ENCODE results near the gene EIF1B. TPM values are rescaled to one million over a fixed set of nuclear protein-coding genes. Genes with fewer than 3 reads are reported as not detected.
"Not testable (repeated sequence)": the region's sequence is repeated elsewhere in the genome, so short reads cannot be mapped to it uniquely, and the experiment has no call there.

Gene EIF1B
- total RNA-seq, result 11.9 and 13.4 TPM in 2 replicates

GRCh38 chr3:40309418-40309924, at the start of gene EIF1B:
EIF1B (plus strand) TSS chr3:40309707; CDS start chr3:40309942, 235 bp downstream.
- DNase-seq (ENCODE audit: low read depth in 2 of 2), result peak; percentile 92 to 97

- DNase-seq (ENCODE audit: low read depth in 2 of 2), result no peak
Observed at GRCh38 chr3:40262331-40262730, 47.2 kb upstream of the EIF1B start.

GRCh38 chr3:40264451-40264850, 45.1 kb upstream of the EIF1B start:
- DNase-seq (ENCODE audit: low read depth in 2 of 2), result no peak

DNA sequence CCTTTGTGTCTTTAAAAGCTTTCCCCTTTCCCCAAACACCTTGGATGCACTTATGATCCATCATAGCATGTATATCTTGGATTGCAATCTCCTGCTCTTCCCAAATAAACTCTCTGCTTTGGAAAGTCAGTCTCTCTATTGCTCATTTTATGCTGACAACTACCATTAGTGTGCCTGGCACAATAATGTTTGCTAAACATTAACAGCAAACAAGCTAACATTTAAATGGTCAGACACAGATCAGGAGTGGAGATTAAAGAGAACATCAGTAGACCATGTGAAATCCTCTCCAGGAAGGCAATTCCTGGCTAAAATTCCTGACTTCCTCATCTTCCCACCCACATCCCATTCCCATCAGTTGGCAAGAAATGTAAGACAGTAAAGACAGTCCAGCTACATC, 44.3 kb upstream of the EIF1B start:
- DNase-seq (ENCODE audit: low read depth in 2 of 2), result no peak

DNA sequence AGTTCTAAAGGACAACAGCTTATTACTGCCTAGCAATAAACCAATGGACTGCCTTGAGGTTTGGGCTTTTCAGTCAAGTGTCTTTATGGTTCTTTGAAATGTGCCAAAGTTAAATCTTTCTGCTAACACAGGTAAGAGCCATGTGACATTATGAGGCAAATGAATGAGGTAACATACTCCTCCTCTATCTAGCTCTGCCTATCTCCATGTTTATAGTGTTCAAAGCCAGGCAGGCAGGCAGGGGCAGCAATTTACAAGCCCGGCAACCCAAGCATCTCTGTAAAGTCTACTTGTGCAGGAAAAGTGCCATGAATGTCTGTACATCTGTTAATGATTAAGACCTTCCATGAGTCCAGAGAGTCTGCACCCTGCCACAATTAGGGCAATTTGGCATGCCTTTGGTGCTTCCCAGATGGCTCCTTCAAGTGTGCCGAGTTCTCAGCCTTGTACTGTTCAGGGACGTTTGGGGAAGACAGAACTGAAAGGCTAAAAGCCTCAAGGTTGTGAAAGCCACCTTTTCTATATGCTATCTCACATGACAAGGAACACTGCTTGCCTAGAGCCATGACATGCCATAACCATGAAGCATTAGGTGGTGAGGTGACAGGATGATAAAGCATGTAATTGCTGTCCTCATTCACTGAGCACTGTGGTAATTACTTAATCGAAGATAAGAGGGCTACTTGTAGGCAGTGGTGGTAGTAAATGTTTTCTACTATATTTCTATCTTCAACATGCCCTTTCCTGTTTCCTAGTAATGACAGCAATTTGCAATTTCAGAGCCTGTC, 41.4 kb upstream of the EIF1B start:
- no peak for DNase-seq (ENCODE audit: low read depth in 2 of 2)

GRCh38 chr3:40268802-40269524, 40.5 kb upstream of the EIF1B start:
- DNase-seq (ENCODE audit: low read depth in 2 of 2), result no peak

DNA sequence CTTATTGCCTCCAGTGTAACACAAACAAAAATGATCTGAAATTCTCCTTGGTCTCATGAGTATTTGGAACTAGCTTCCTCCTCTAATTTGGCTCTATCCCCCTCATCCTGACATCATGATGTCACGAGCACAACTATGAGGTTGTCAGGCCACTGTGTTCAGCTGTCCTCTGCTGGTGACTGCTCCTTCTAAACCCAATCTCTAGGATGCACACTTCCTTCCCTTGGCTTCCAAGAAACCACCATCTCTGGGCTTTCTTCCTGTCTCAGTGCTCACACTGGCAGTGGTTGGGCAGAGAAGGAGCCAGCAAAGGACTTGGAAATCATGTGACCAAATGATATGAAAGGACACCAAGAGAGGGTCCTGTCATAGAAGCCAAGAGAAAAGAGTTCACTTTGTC, 30.7 kb upstream of the EIF1B start:
- no peak for DNase-seq (ENCODE audit: low read depth in 2 of 2)

DNA sequence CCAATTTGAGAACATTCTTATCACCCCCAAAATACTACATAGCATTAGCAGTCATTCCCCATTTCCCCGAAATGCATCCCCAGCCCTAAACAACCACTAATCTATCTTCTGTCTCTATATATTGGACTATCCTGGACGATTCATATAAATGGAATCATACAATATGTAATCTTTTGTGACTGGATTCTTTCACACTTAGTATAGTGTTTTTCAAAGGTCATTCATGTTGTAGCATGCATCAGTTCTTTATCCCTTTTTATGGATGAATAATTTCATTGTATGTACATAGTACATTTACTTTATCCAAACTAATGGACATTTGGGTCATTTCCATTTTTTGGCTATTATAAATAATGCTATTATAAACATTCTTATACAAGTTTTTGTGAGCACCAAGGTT, 27.5 kb upstream of the EIF1B start:
- no peak for DNase-seq (ENCODE audit: low read depth in 2 of 2)

- DNase-seq (ENCODE audit: low read depth in 2 of 2), result not testable (repeated sequence)
Observed at GRCh38 chr3:40283057-40283456, 26.4 kb upstream of the EIF1B start.

- no peak for DNase-seq (ENCODE audit: low read depth in 2 of 2)
Observed at GRCh38 chr3:40287248-40287647, 22.3 kb upstream of the EIF1B start.

DNA sequence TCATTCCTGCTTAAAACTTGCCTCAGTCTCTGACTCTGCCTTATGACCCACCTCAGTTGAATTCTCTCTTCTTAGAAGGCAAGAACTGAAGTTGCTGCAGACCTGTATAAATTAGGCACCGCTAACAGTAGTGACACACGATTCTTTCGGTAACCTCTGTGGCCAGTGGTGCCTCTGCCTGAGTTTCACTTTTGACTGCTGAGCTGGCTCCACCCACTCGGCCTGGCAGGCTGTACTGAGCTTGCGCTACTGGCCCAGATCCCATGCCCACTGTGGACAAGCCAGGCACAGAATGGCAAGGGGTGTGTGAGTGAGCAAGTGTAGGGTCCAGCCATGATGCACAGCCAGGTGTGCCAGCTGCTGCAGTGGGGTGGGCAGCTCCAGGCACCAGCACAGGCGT, 19.1 kb upstream of the EIF1B start:
- DNase-seq (ENCODE audit: low read depth in 2 of 2), result no peak

DNA sequence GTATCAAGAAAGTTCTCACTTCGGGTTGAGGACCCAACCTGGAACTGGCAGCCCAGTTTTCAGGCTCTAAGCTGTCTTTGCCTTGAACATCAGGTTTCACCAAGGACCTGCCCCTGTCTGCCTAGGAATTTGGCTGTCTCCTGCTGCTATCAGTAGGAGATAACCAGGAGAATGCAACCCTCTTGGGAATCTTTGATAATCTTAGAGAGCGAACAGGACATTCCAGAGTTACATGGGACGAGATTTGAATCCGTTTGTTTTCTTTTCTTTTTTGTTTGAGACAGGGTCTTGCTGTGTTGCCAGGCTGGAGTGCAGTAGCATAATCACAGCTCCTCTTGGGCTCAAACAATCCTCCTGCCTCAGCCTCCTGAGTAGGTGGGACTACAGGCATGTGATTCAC, 18.0 kb upstream of the EIF1B start:
- DNase-seq (ENCODE audit: low read depth in 2 of 2), result no peak

GRCh38 chr3:40292637-40293349, 16.7 kb upstream of the EIF1B start:
- DNase-seq (ENCODE audit: low read depth in 2 of 2), result peak in 1 of 2 donors; percentile 19

GRCh38 chr3:40294434-40294833, 15.1 kb upstream of the EIF1B start:
- no peak for DNase-seq (ENCODE audit: low read depth in 2 of 2)

- no peak for DNase-seq (ENCODE audit: low read depth in 2 of 2)
Observed at GRCh38 chr3:40298075-40298474, 11.4 kb upstream of the EIF1B start.

DNA sequence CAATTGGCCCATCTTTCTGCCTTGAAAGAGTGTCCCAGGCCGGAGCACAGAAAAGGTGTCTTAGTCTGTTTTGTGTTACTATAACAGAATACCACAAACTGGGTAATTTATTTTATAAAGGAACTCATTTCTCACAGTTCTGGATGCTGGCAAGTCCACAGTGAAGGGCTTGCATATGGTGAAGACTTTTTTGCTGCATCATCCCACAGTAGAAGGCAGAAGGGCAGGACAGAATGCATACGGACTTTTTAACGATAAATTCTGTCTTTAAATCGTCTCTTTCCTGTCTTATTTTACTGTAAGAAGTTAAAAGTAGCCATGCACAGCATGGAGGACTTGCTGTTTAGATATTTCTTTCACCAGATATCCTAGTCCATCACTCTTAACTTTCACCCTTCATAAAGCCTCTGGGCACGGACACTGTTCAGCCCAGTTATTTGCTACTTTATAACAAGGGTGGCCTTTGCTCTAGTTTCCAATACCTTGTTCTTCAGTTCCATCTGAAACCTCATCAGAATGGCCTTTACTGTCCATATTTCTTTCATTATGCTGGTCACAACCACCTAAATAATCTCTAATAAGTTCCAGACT, 10.3 kb upstream of the EIF1B start:
- DNase-seq (ENCODE audit: low read depth in 2 of 2), result no peak

- DNase-seq (ENCODE audit: low read depth in 2 of 2), result peak in 1 of 2 donors; percentile 65
Observed at GRCh38 chr3:40299721-40300335, 9.7 kb upstream of the EIF1B start.

DNA sequence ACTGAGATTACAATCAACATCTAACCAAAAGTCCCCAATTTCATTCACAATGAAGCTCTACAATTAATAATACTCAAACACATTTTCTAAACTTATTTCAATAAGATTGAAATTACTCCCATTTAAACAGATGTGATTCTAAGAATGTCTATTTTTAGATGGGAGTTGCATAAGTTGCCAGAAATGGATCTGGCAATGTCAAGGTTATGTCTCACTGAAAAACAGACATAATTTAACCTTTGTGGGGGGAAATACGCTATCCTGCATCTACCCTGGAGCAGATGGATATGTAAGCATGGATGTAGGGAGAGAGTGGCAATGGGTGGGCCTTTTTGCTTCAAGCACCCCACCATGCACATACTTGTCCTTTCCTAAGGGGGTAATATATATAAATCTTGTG, 6.7 kb upstream of the EIF1B start:
- no peak for DNase-seq (ENCODE audit: low read depth in 2 of 2)

DNA sequence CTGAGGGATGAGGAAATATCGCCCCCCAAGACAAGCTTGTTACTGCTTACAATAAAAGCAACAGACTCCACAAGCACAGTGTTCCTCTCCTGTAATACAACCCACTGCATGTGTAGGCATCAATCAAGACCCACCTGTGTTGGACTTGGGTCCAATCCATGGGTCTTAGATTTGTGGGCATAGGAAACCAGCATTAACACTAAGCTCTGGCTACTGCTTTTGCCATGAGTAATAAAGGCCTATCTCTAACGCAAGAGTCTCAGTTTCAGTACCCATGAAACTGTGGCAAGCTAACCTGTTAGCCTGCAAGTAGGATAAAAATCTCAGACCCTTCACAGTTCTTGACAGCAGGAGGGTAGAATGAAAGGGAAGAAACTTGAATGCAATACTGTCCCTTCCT, 5.2 kb upstream of the EIF1B start:
- DNase-seq (ENCODE audit: low read depth in 2 of 2), result no peak

- no peak for DNase-seq (ENCODE audit: low read depth in 2 of 2)
Observed at GRCh38 chr3:40306336-40306735, 3.2 kb upstream of the EIF1B start.

DNA sequence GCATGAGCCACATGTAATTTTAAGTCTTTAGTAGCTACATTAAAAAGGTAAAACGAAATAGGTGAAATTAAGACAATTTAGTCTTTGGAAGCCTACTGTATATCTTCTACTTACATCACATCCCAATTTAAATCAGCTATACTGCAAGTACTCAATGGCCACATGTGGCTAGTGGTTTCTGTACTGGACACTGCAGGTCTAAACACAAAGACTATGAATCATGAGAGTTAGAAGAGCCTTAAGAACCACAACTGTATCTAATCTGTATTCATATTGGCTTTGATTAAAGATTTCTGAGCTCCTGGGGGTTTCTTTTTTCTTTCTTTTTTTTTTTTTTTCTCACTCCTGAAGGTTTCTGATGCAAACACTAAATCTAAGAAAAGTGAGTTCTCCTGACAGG, 2.3 kb upstream of the EIF1B start:
- no peak for DNase-seq (ENCODE audit: low read depth in 2 of 2)

Data from dermis microvascular lymphatic vessel endothelial cell (primary cell).